GM21786 (cell line): ENCODE data around the gene NVL.

Source experiments
- ATAC-seq: cut with Tn5 transposase; IDR thresholded peaks from one replicate; pipeline ENCODE4 v1.9.1; 2021; ENCODE audit not compliant: unreplicated experiment

Gene NVL

DNA sequence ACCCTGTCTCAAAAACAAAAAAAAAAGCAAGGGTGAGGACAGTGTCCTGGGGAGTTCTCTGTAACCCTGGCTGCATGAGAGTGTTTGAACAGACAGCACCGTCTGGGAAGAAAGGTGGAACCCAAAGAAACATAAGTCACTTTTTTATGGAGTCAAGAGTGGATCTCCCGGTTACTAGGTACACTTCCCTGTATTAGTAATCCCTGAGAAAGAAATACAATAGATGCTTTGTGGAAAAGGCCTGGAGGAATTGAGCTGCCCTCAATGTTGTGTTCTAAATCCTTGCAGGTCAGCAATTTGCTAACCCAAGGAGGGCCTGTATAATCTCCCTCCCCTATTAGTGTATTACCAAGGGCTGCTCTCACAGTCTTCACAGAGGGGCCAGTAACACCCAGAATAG is 130.3 kb downstream of the NVL start:
- ATAC-seq = no peak

DNA sequence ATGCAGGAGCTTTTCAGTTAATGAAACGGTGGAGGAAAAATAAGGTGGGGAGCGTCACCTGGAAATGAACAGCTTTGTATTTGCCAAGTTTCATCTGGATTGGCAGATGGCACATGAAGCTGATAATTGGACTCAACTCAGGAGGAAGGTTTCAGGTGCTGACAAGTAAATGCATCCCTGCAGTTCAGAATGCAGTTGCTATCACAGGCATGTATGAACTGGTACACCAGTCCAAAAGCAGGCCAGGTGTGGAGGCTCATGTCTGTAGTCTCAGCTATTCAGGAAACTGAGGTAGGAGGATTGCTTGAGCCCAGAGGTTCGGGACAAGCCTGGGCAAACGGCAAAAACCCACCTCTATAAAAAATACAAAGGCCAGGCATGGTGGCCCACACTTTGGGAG is 131.4 kb downstream of the NVL start:
- no peak for ATAC-seq

DNA sequence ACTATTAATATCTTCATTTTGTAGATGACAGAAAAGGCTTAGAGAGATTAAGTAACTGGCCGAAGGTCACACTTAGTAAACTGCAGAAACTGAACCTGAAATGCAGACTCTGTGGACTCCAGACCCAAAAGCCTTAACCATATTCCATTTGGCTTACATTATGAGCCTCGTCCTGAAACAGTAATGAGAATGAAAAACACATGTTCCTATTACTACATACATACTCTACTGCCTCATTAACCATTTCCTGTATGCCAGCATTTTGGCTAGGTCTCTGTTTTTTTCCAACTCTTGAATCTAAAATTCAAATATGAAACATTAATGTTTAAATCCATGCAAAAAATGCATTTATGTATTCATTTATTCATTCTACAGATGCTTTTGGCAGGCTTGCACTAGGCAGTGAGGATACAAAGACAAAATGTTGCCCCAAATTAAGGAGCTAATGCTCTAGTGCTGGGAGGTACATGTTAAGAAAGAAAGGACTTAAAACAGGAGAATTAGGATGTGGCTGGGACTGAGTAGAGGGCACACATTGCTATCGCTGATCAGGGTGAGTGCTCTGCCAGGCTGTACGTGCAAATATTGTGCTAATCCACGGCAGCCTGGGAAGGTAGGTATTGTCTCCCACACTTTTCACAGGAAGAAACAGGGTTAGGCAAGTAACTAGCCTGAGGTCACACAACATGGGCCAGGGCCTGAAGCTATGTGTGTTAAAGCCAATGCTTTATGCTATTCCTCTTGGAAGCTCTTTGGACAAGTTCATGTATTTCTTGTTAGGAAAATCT is 133.0 kb downstream of the NVL start:
- no peak for ATAC-seq

DNA sequence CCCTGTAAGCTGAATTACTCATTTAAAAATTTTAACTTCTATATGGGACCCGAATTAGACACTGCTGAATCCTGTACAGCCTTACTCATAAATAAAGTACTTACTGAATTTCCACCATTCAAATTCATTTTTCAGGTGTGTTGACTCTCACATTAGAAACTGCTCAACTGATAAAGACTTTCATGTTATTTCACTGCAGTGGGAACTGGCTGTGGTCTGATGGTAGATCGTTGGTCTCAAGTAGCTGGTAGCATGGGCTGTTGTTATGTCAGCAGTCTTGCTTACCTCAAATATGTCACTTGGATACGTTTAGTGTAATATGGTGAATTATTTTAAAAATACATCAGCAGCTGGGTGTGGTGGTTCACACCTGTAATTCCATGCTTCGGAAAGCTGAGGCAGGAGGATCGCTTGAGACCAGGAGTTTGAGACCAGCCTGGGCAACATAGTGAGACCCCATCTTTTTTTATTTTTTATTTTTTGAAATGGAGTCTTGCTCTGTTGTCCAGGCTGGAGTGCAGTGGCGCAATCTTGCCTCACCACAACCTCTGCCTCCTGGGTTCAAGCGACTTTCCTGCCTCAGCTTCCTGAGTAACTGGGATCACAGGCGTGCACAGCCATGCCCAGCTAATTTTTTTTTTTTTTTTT is 136.5 kb downstream of the NVL start:
- no peak for ATAC-seq

DNA sequence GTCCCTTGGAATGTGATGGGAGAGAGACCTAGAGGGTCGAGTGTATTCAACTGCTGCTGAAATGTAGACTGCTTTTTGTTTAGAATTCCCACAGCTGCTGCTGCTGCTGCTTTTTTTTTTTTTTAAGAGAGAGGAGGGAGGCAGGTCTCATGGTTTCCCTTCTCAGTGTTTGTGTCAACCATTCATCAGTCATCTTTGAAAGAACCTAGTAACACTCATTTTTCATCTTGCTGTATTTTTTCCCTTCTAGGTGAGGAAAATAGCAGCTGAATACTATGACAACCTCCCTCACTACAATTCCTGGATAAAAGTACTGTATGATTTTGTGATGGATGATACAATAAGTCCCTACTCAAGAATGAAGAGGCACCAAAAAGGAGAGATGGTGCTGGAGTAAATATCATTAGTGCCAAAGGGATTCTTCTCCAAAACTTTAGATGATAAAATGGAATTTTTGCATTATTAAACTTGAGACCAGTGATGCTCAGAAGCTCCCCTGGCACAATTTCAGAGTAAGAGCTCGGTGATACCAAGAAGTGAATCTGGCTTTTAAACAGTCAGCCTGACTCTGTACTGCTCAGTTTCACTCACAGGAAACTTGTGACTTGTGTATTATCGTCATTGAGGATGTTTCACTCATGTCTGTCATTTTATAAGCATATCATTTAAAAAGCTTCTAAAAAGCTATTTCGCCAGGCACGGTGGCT is 137.7 kb downstream of the NVL start:
- no peak for ATAC-seq

DNA sequence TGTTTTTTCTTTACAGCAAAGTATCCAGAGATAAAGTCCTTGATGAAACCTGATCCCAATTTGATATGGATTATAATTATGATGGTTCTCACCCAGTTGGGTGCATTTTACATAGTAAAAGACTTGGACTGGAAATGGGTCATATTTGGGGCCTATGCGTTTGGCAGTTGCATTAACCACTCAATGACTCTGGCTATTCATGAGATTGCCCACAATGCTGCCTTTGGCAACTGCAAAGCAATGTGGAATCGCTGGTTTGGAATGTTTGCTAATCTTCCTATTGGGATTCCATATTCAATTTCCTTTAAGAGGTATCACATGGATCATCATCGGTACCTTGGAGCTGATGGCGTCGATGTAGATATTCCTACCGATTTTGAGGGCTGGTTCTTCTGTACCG is 140.4 kb downstream of the NVL start:
- no peak for ATAC-seq

DNA sequence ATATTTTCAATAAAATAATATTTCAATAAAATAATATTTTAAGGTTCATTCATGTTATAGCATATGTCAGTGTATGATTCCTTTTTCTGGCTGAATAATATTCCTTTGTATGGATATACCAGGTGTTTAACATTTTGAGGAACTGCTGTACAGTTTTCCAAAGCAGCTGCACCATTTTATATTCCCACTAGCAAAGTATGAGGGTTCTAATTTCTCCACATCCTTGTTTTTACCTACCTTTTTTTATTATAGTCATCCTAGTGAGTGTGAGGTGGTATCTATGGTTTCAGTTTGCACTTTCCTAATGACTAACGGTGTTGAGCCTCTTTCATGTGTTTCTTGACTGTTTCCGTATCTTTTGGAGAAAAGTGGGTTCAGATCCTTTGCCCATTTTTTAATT is 141.7 kb downstream of the NVL start:
- ATAC-seq = no peak

DNA sequence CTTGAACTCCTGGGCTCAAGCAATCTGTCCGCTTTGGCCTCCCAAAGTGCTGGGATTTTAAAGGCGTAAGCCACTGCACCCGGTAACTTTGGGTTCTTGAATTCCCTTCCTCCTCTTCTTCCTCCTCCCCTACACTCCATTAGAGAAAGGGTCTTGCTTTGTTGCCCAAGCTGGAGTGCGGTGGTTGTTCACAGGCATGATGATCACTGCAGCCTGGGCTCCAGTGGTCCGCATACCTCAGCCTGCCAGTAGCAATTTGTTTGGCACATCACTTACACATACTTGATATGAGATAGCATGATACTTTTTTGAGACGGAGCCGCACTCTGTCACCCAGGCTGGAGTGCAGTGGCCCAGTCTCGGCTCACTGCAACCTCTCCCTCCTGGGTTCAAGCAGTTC is 144.8 kb downstream of the NVL start:
- no peak for ATAC-seq

GRCh38 chr1:224183591-224184312 is 146.2 kb downstream of the NVL start:
- peak; percentile 38 for ATAC-seq

- ATAC-seq = peak; percentile 60
These were observed 146.9 kb downstream of the NVL start, which contains the start of gene DEGS1 for GRCh38 chr1:224182866-224183590. Gene DEGS1 (plus strand): TSS chr1:224183240. CDS start chr1:224183337, 97 bp downstream.

DNA sequence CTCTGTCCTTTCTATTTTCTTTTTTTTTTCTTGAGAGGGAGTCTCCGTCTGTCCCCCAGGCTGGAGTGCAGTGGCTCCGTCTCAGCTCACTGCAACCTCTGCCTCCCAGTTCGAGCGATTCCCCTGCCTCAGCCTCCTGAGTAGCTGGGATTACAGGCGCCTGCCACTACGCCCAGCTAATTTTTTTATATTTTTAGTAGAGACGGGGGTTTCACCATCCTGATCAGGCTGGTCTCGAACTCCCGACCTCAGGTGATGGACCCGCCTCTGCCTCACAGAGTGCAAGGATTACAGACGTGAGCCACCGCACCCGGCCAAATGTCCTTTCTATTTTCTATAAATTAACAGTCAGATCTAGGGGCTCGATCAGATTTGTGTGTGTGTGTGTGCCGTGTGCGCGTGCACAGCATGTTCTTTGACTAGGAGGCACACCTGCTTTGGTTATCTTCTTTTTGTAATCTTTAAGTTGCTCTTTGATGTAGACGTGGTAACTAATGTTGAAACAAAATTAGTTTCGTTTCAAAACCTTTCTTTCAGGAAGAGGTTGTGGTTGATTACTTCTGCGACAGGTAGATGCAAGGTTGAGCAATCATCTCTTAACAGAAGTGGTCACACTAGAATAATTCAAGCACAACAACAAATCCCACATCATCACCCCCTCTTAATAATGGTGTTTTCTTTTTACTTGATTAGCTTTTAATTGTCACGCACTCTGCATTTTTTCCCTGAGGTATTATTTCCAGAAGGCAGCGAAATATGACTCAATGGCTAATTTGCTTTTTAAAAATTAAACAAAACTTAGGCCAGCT is 147.7 kb downstream of the NVL start:
- ATAC-seq = peak; percentile 42

- no peak for ATAC-seq
These were observed 148.5 kb downstream of the NVL start for GRCh38 chr1:224181453-224181810.

DNA sequence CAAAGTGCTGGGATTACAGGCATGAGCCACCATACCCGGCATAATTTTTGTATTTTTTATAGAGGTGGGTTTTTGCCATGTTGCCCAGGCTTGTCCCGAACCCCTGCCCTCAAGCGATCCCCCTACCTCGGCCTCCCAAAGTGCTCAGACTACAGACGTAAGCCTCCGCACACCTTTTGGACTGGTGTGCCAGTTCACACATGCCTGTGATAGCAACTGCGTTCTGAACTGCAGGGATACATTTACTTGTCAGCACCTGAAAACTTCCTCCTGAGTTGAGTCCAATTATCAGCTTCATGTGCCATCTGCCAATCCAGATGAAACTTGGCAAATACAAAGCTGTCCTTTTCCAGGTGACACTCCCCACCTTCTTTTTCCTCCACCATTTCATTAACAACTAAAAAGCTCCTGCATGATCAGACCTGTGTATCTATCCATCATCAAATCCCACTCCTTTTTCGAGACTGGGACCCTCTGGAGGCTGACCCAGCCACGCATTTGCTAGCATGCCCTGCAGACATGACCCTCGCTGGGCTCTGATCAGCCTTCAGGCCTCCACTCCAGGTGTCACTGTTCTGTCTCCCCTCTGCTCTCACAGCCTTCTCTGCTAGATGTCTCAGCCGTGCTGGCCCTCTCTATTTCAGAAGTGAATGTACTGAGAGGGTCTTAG is 149.1 kb downstream of the NVL start:
- ATAC-seq = no peak

GRCh38 chr1:224178894-224179293 is 151.1 kb downstream of the NVL start:
- ATAC-seq = no peak

DNA sequence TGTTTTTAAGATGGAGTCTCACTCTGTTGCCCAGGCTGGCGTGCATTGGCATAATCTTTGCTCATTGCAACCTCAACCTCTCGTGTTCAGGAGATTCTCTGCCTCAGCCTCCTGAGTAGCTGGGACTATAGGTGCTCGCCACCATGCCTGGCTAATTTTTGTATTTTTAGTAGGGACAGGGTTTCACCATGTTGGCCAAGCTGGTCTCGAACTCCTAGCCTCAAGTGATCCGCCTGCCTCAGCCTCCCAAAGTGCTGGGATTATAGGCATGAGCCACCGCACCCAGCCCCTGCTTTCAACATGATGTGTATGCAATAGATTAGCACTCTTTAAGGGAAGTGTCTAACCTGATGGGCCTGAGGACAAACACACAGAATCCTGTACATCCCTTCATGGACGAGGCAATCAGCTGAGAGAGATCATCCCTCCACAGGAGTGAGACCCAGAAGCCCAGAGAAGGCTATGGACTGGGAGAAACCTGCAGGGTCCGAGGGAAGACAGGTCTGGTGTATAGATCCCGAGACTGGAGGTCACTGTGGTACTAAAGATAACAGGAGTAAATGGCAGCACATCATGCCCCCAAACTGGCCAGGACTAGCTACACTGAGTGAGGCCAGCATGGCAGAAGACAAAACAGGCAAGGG is 152.5 kb downstream of the NVL start:
- ATAC-seq = no peak
